Left colon (tissue), 2 donors: ENCODE measurements around the gene THRB. TPM values are rescaled to one million over a fixed set of nuclear protein-coding genes. Genes with fewer than 3 reads are reported as not detected.
"Not testable (repeated sequence)": the region's sequence is repeated elsewhere in the genome, so short reads cannot be mapped to it uniquely, and the experiment has no call there.

Source experiments
- ATAC-seq: fragments of 200-7000 bp; cut with Tn5 transposase; one replicate; pipeline ENCODE4 v1.9.1; 2020; ENCODE audit warnings: mild to moderate bottlenecking, moderate library complexity
- DNase-seq, 2 donors: peaks; one replicate each; pipeline ENCODE4 v3.0.0-alpha.2; 2020
- intact Hi-C, 2 donors: fragments of 100-400 bp; cut with DNase I in 1 of 2; cut with micrococcal nuclease in 1 of 2; formaldehyde crosslinking; loops; one replicate each; pipeline versions ENCODE4 v1.11.2 to v1.14.0; 2022; cut with DNase I, micrococcal nuclease
- total RNA-seq, 2 donors: library from RNA; stranded (reverse); fragmentation: NEBNext Ultra II Directional; extraction: Animal tissue kit (Norgen Biotek cat#: 25700); gene quantifications; one replicate each; pipeline ENCODE4 v1.2.1, GENCODE V29; 2021
- donor health status: DM: no; HTN: no; CAD: no.
- donor health status: DM: yes; HTN: yes; CAD: no.

Gene THRB
- total RNA-seq, 2 donors from 2014 or later, result 26.2 to 33.7 TPM

DNA sequence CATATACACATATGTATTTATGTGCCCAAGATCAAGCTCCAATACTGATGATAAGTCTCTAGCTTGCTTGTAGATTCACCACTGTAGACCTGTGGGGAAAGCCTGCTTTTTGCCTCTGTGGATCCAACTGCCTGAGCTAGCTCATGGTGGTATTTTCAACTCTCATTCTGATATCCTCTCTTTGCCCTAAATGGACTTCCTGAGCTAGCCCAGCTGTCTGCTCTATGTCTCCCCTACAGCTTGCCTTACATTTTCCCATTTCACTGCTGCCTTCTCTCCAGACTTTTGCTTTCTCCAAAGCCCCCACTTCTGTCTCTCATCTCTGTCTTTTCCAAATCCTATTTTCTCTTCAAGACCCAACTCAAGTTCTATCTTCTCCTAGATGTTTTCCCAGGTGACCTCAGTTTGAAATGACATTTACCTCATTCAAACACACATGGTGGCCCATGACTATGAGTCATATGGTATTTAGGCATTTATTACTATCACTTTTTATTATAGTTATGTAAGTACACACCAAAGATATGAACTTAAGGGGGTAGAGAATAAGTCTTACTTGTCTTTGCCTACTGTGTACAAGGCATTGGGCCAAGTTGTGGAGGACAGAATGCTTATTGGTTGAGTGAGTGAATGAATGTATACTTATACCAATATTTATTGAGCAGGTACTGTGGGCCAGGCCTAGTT, 357.9 kb downstream of the THRB start:
- intact Hi-C loops, result no loop called here
- DNase-seq, result no peak
- peak; percentile 65 for ATAC-seq

GRCh38 chr3:24135280-24135679, 359.4 kb downstream of the THRB start:
- intact Hi-C loops, result no loop called here
- no peak for DNase-seq

DNA sequence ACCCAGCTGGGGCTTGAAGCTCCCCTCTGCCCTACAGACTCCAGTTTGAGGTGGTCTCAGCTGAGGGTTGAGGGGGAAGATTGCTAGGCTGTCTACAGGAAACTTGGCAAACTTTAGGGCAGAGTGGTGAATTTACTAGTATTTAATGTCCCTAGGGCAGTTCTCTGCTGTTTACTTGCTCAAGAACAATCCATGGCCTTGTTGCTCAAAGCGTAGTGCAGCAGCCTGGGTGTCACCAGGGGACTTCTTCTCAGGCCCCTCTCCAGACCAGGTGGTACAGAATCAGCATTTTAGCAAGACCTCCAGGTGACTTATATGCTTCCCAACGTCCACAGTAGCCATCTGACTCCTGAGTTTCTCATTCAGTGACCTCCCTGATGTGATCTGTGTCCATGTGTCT, 360.7 kb downstream of the THRB start:
- ATAC-seq, result no peak
- intact Hi-C loops, result no loop called here
- DNase-seq, result no peak

More at GRCh38 chr3:24135280-24135679, 359.4 kb downstream of the THRB start:
- ATAC-seq, result no peak

- DNase-seq (no peak), ATAC-seq (no peak)
- intact Hi-C loops, result no loop called here
These were observed 361.2 kb downstream of the THRB start for GRCh38 chr3:24133436-24133835.

GRCh38 chr3:24129549-24129948, 365.1 kb downstream of the THRB start:
- intact Hi-C loops, result no loop called here
- ATAC-seq (no peak), DNase-seq (no peak)

- intact Hi-C loops, result no loop called here
- ATAC-seq (no peak), DNase-seq (no peak)
These were observed 366.2 kb downstream of the THRB start for GRCh38 chr3:24128199-24129005.

DNA sequence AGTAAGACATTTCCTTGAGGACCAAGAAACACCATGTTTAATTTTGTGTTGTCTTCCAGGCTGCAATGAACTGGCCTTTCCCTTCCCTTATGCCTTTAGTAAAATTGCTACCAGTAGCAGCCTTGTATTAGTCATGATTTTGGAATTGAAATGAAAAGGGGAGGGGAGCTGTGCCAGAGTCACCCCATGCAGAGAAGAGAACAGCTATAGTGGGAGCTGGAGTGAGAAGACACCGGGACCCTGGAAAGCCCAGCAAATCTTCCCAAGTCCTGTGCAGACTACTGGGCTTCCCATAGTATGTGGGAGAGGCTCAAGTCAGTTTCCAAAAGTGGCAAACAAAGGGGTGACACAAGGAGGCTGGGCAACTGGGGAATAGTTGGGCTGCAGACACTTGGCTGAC, 371.1 kb downstream of the THRB start:
- ATAC-seq (no peak), DNase-seq (no peak)
- intact Hi-C loops, result no loop called here

DNA sequence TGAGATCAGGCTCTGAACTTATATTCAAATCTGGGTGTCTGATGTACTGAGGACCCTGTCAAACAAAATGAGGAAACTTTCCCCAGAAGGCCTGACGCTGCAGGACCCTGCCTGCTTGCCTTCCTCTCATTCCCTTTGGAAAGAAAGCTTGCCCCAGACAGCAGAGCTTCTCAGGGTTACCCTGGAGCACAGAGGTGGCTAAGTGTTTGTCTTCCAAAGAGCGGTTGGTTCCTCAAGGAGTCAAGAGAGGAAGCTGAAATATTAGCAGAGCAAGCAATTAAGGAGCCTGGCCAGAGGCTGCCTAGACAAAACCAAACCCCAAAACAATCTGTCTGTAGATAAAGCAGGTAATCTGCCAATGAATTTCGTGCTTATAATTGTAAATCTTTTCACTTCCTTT, 374.2 kb downstream of the THRB start:
- intact Hi-C loops, result no loop called here
- no peak for ATAC-seq

GRCh38 chr3:24119321-24119751, 375.3 kb downstream of the THRB start:
- no peak for ATAC-seq
- intact Hi-C loops, result no loop called here

More for the DNA sequence above, 374.2 kb downstream of the THRB start:
- DNase-seq, result no peak

GRCh38 chr3:24117508-24117907, 377.1 kb downstream of the THRB start:
- ATAC-seq, result no peak
- no peak for DNase-seq
- intact Hi-C loops, result no loop called here

More at GRCh38 chr3:24119321-24119751, 375.3 kb downstream of the THRB start:
- no peak for DNase-seq

GRCh38 chr3:24111711-24112110, 382.9 kb downstream of the THRB start:
- DNase-seq (no peak), ATAC-seq (no peak)
- intact Hi-C loops, result no loop called here

GRCh38 chr3:24110051-24110450, 384.6 kb downstream of the THRB start:
- intact Hi-C loops, result no loop called here
- DNase-seq (no peak), ATAC-seq (no peak)

GRCh38 chr3:24101676-24102168, 392.9 kb downstream of the THRB start:
- intact Hi-C loops, result no loop called here
- DNase-seq (no peak), ATAC-seq (no peak)

- DNase-seq (no peak), ATAC-seq (no peak)
- intact Hi-C loops, result no loop called here
These were observed 393.8 kb downstream of the THRB start for GRCh38 chr3:24100696-24101402.

DNA sequence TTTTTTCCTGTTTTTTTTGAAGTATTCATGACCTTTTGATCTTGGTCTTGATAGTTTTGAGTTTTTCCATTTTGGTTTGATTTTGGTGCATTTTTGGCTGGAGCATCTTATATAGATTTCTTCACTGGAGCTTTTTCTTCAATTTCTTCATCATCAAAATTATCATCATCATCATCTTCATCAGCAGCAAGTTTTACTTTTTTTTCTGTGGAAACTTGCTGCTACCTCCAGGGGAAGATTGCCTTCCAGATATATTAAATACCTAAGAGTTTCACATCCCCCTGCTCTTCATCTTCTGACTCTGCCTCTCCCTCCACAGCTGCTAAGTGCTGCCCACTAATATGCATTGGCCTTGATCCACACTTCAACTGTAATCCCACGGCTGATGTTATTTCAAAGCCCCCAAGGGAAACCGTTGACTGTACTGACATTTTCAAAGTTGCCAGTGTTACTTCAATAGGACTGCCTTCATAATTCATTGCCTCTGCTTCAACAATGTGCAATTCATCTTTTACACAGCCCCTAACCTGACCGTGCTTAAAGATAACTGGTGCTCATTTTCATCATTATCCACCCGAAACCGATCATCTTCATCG, 397.9 kb downstream of the THRB start:
- intact Hi-C loops, result no loop called here
- no peak for DNase-seq
- ATAC-seq, result no peak

DNA sequence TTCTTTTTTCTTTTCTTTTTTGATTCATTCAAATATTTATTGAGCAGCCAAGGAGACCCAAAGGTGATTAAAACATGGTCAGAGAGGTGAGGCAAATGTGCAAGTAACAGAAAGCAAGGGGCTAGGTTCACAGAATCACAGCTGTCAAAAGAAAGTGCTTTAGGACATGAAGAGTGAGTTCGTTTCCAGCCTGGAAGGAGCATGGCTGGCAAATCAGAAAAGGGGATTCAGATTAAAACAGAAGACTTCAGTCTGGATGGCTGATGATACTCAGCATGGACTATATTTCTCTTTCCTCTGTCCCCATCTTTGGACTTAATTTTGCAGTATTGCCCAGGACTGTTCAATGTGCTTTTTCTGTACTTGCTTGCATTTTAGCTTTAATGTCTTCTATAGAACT, 398.4 kb downstream of the THRB start:
- DNase-seq (no peak), ATAC-seq (no peak)
- intact Hi-C loops, result no loop called here

GRCh38 chr3:24094818-24095217, 399.8 kb downstream of the THRB start:
- ATAC-seq, intact Hi-C loops, DNase-seq: not testable (repeated sequence)

GRCh38 chr3:24088782-24089181, 405.9 kb downstream of the THRB start:
- intact Hi-C loops, result no loop called here
- DNase-seq (no peak), ATAC-seq (no peak)

DNA sequence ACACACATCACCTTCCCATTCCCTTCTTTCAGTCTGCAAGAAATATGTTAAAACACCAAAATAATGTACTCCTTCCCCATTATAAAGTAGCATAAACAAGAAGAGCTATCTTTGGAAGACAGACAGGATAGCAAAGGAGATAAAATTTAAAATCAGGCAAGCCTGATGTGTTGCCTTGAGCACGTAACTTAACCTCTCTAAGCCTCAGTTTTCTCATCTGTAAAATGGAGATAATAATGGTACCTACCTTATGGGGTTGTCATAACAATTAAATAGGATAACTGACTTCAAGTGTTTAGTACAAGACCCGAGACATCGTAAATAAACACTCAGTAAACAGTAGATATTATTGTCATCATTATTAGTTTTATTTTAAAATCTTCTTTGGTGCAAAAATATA, 407.2 kb downstream of the THRB start:
- ATAC-seq (no peak), DNase-seq (no peak)
- intact Hi-C loops, result no loop called here
